CD4-positive, alpha-beta T cell treated with Interleukin-17A for 4 hours (primary cell): ENCODE results near the gene SIDT2.

Experiments used
- DNase-seq: peaks from one replicate; pipeline ENCODE4 v3.0.0-alpha.2; 2020; ENCODE audit warnings: mixed read lengths

The SIDT2 gene

GRCh38 chr11:117189941-117190544 is 11.5 kb downstream of the SIDT2 start:
- DNase-seq = no peak

GRCh38 chr11:117191680-117192400 is 13.3 kb downstream of the SIDT2 start:
- no peak for DNase-seq

- no peak for DNase-seq
These were observed 13.9 kb downstream of the SIDT2 start for GRCh38 chr11:117192401-117192875.

- no peak for DNase-seq
These were observed 14.8 kb downstream of the SIDT2 start for GRCh38 chr11:117193130-117194020.

GRCh38 chr11:117194267-117194666 is 15.7 kb downstream of the SIDT2 start:
- DNase-seq = no peak

DNA sequence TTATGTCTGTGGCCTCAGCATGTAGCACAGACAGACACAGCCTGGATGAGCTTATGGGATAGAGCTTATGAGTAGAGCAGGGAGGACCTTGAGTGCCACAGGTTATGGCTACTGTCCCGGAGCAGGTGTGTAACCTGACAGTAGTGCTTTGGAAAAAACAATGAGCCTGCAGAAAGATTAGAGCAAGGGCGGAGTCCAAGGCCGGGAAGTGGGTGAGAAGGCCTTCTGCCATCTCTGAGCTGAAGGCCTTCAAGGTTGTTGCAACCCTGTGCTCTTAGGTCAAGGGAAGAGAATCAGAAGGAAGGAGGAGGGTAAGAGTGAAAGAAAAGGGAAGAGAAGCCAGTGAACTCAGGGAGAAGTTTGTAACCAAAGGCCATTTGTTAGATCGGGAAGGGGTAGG is 16.7 kb downstream of the SIDT2 start:
- no peak for DNase-seq

DNA sequence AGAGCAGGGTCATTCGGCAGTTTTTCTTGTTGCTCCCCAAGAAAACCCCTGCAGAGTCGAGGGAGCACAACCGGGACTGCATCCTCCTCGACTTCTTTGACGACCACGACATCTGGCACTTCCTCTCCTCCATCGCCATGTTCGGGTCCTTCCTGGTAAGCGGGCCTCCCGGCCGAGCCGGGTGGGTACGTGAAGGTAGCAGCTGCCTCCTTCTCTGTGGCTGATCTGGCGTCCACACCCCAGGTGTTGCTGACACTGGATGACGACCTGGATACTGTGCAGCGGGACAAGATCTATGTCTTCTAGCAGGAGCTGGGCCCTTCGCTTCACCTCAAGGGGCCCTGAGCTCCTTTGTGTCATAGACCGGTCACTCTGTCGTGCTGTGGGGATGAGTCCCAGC is 17.2 kb downstream of the SIDT2 start:
- DNase-seq = no peak

GRCh38 chr11:117197006-117197405 is 18.5 kb downstream of the SIDT2 start:
- no peak for DNase-seq

DNA sequence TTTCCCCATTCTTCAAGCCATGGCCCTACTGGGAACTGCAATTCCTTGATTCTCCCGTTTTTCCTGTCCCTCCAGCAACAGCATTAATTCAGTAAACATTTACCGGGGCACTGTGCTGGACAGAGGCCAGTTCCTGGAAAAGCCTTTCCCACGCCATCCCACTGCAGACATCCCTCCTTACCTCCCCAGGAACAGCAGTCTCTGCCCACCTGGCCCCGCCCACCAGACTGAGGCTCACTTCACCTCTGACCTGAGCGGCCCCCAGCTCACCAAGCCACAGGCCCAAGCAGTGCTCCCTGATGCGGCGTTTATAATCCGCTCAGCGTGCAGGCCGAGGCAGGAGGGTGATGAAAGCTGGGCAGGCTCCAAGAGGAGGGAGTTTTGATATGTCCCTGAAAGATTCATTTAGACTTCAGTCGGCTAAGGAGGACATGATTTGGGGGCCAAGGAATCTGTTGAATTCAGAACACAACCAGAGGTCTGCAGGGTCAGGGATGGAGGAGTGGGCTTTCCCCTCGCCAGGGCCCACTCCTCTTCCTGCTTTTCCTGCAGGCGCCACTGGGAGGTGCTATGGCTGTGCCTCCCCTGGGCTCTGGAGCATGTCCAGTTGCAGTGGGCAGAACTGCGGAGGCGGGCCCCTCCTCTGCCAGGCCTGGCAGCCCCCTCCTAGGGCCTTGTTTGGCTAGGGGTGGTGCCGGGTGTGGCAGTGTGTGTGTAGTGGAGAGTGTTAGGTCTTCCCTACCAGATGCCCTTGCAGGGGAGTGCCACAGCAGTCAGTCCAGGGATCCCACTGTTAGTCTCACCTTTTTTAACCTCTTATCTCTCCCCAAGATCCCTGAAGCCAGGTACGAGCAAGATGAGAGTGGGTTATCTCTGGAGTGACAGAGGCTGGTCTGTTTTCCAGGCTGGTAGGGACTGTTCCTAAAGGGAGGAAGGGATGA is 19.2 kb downstream of the SIDT2 start:
- no peak for DNase-seq

GRCh38 chr11:117198613-117199012 is 20.1 kb downstream of the SIDT2 start:
- DNase-seq = no peak

- DNase-seq = no peak
These were observed 20.7 kb downstream of the SIDT2 start, which contains the start of gene TAGLN for GRCh38 chr11:117199053-117199915. Gene TAGLN, plus strand, starts transcription at chr11:117199370. Its CDS starts 3,644 bp downstream, at chr11:117203014.

- no peak for DNase-seq
These were observed 21.6 kb downstream of the SIDT2 start for GRCh38 chr11:117199916-117200812.

DNA sequence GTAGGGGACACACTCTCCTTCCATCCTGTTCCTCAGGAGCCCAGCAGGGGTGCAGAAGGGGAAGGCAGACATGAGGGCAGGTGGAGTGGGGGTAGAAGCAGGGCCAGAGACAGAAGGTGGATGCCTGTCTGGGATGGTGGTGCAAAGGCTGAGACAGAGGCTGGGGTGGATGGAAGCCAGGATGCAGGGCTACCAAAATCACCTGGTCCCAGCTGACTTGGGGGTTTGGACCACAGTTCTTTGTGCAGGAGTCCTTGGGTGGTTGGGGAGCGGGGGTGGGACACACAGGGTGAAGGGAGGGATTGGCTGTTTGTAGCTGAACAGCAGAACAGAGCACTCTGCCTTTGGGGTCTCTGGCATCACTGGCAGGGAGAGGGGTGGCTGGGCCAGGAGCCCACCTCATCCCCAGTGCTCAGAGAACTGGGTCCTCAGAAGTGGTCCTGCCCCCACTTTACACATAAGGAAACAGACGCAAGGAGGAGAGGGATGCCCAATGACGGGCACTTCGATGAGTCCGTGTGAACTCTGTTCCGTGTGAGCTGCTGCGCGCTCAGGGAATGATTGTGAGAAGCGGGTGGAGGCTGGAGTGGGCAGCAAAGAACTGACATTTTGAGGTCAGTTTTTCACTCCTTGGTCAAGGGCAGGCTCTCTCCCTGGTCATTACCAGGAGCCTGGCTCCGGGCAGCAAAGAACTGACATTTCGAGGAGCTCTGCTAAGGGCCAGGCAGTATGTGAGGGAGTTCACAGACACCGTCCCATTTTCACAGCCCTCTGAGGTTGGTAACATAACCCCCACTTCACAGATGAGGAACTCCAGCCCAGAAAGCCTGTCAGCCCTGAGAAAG is 22.5 kb downstream of the SIDT2 start:
- no peak for DNase-seq

DNA sequence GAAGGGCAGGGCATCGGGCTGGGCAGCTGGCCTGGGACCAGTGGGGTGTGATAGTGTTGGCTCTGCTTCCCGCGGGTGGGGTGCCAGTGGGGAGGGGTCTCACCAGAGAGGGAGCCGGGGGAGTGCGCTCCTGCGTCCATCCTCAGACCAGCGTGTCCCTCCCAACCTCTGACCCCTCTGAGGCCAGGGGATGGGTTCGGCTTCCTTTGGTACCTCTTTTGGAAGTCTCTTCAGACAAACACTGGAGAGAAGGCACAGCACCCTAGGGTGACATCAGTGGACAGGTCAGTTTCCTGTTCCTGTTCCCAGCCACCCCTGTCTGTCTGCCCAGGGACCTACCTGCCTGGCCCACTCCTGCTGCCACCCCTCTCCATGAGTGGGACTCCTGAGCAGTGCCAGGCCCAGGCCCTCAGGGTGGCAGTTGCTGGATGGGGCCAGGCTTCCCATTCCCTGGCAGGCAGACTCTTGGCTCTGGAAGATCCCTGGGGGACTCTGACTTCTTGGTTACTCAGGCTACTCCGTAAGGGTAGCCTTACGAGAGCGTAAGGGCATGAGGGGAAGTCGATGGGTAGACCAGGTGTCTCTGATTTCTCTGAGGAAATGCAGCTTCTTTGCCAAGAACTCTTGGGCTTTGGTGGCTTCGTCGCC is 23.2 kb downstream of the SIDT2 start:
- DNase-seq = no peak

GRCh38 chr11:117202386-117203068 is 24.0 kb downstream of the SIDT2 start:
- no peak for DNase-seq

DNA sequence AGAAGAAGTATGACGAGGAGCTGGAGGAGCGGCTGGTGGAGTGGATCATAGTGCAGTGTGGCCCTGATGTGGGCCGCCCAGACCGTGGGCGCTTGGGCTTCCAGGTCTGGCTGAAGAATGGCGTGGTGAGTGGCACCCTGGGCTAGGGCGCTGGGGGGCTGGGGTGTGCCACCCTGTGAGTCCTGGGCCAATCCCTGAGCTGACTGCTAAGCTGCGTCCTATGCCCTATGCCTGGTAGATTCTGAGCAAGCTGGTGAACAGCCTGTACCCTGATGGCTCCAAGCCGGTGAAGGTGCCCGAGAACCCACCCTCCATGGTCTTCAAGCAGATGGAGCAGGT is 24.5 kb downstream of the SIDT2 start:
- no peak for DNase-seq

- no peak for DNase-seq
These were observed 25.9 kb downstream of the SIDT2 start for GRCh38 chr11:117204283-117205080.
